NCI-H1417 (cell line): ENCODE results near the gene RCSD1.
A peak's percentile ranks its signal among the peaks of the same experiment; 100 is the strongest.

ENCODE experiments used
- DNase-seq, 3 experiments: peaks; one replicate each; lab custom pipeline; 2025; lab: John Stamatoyannopoulos, UW

Gene RCSD1

GRCh38 chr1:167617153-167618147 is 12.6 kb upstream of the RCSD1 start:
- no peak for DNase-seq

- DNase-seq, result no peak
Measured at GRCh38 chr1:167618366-167618765, 11.7 kb upstream of the RCSD1 start.

- no peak for DNase-seq
Measured at GRCh38 chr1:167618789-167619188, 11.2 kb upstream of the RCSD1 start.

- DNase-seq, result no peak
Measured at GRCh38 chr1:167620002-167620401, 10.0 kb upstream of the RCSD1 start.

GRCh38 chr1:167621780-167622313 is 8.2 kb upstream of the RCSD1 start:
- DNase-seq, result no peak

- no peak for DNase-seq
Measured at GRCh38 chr1:167623951-167624350, 6.1 kb upstream of the RCSD1 start.

GRCh38 chr1:167625040-167625823 is 4.8 kb upstream of the RCSD1 start:
- DNase-seq, result no peak

GRCh38 chr1:167627615-167627864 is 2.5 kb upstream of the RCSD1 start:
- DNase-seq, result no peak

- DNase-seq, result peak in 2 of 3 experiments; percentile 14 to 86
Measured at GRCh38 chr1:167627865-167628641, 2.0 kb upstream of the RCSD1 start.

- no peak for DNase-seq
Measured at GRCh38 chr1:167628741-167629515, 1.1 kb upstream of the RCSD1 start.

GRCh38 chr1:167630568-167631385 is 745 bp downstream of the RCSD1 start:
- no peak for DNase-seq

- DNase-seq, result no peak
Measured at GRCh38 chr1:167631386-167631935, 1.4 kb downstream of the RCSD1 start.

- DNase-seq, result no peak
Measured at GRCh38 chr1:167631936-167632614, 2.0 kb downstream of the RCSD1 start.

- DNase-seq, result no peak
Measured at GRCh38 chr1:167633258-167633944, 3.4 kb downstream of the RCSD1 start.

- DNase-seq, result peak in 2 of 3 experiments; percentile 20 to 75
Measured at GRCh38 chr1:167634435-167634834, 4.4 kb downstream of the RCSD1 start.

- peak in 1 of 3 experiments; percentile 36 for DNase-seq
Measured at GRCh38 chr1:167635156-167635648, 5.2 kb downstream of the RCSD1 start.

- DNase-seq, result no peak
Measured at GRCh38 chr1:167635941-167636340, 5.9 kb downstream of the RCSD1 start.

- no peak for DNase-seq
Measured at GRCh38 chr1:167638064-167638463, 8.0 kb downstream of the RCSD1 start.

GRCh38 chr1:167640051-167640450 is 10.0 kb downstream of the RCSD1 start:
- no peak for DNase-seq
